Peyer's patch (tissue), 4 donors: ENCODE data around the gene NOS1.

Experiments used
- POLR2A ChIP-seq, 2 donors: fragments of 450-650 bp; IDR thresholded peaks; one replicate each; pipeline ENCODE4 v1.5.1; 2017; ENCODE audit warnings: antibody characterized with exemption in 2 of 2, mild to moderate bottlenecking in 2 of 2, moderate library complexity in 2 of 2
- TF ChIP-seq, protein P1 (sequence below), 6 experiments: fragments of 450-650 bp in 4 of 6; fragments of 200-600 bp in 2 of 6; sonication (generic) in 1 of 6; IDR thresholded peaks; one replicate each; pipeline ENCODE4 v1.5.1; 2017 to 2019; ENCODE audit warnings: antibody characterized with exemption in 6 of 6, mild to moderate bottlenecking in 3 of 6, moderate library complexity in 1 of 6

DNA sequence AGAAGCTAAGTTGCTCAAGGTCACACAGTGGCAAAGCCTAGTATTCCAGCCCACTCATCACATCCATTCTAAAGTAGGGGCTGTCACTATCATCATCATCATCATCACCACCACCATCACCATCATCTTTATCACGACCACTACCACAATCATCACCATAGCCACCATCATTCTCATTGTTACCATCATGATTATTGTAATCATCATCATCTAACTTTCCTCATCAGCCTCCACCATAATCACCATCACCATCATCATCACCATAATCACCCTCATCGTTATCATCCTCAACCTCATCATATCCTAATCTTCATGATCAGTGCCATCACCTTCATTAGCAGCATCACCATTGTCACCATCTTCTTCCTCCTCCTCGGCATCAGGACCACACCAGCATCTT, 48.7 kb downstream of the NOS1 start:
- TF ChIP-seq, protein P1, sequence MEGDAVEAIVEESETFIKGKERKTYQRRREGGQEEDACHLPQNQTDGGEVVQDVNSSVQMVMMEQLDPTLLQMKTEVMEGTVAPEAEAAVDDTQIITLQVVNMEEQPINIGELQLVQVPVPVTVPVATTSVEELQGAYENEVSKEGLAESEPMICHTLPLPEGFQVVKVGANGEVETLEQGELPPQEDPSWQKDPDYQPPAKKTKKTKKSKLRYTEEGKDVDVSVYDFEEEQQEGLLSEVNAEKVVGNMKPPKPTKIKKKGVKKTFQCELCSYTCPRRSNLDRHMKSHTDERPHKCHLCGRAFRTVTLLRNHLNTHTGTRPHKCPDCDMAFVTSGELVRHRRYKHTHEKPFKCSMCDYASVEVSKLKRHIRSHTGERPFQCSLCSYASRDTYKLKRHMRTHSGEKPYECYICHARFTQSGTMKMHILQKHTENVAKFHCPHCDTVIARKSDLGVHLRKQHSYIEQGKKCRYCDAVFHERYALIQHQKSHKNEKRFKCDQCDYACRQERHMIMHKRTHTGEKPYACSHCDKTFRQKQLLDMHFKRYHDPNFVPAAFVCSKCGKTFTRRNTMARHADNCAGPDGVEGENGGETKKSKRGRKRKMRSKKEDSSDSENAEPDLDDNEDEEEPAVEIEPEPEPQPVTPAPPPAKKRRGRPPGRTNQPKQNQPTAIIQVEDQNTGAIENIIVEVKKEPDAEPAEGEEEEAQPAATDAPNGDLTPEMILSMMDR (IDR thresholded peaks at IDR 0.05) = no peak
- no peak for TF ChIP-seq POLR2A (IDR thresholded peaks at IDR 0.05)
